Eye (tissue), 1 donor: Measurements from ENCODE around the gene P2RX4.
"Not testable (repeated sequence)": the region's sequence is repeated elsewhere in the genome, so short reads cannot be mapped to it uniquely, and the experiment has no call there.

ENCODE experiments used
- DNase-seq: peaks from one replicate; pipeline ENCODE4 v3.0.0-alpha.2; 2015

The P2RX4 gene

GRCh38 chr12:121223292-121224285 lies 13.7 kb downstream of the P2RX4 start:
- DNase-seq = no peak

- no peak for DNase-seq
These were observed 14.7 kb downstream of the P2RX4 start for GRCh38 chr12:121224591-121224990.

GRCh38 chr12:121226399-121226798 lies 16.5 kb downstream of the P2RX4 start:
- DNase-seq = no peak

- DNase-seq = not testable (repeated sequence)
These were observed 16.9 kb downstream of the P2RX4 start for GRCh38 chr12:121226871-121227270.

GRCh38 chr12:121227294-121227693 lies 17.4 kb downstream of the P2RX4 start:
- DNase-seq = no peak

GRCh38 chr12:121228919-121229665 lies 19.2 kb downstream of the P2RX4 start:
- no peak for DNase-seq

GRCh38 chr12:121229826-121230537 lies 20.1 kb downstream of the P2RX4 start:
- DNase-seq = peak; percentile 90

GRCh38 chr12:121230538-121230907 lies 20.6 kb downstream of the P2RX4 start:
- DNase-seq = no peak

GRCh38 chr12:121232163-121232562 lies 22.2 kb downstream of the P2RX4 start:
- DNase-seq = no peak

- no peak for DNase-seq
These were observed 23.2 kb downstream of the P2RX4 start for GRCh38 chr12:121232977-121233627.

GRCh38 chr12:121233628-121234020 lies 23.7 kb downstream of the P2RX4 start:
- DNase-seq = no peak

GRCh38 chr12:121236776-121237175 lies 26.8 kb downstream of the P2RX4 start:
- DNase-seq = no peak

- DNase-seq = no peak
These were observed 27.5 kb downstream of the P2RX4 start for GRCh38 chr12:121237415-121237814.

- DNase-seq = no peak
These were observed 28.2 kb downstream of the P2RX4 start for GRCh38 chr12:121238086-121238485.

- peak; percentile 14 for DNase-seq
These were observed 28.8 kb downstream of the P2RX4 start for GRCh38 chr12:121238604-121239350.

- DNase-seq = peak; percentile 24
These were observed 29.6 kb downstream of the P2RX4 start for GRCh38 chr12:121239351-121240061.

GRCh38 chr12:121240062-121240420 lies 30.1 kb downstream of the P2RX4 start:
- no peak for DNase-seq

- peak; percentile 63 for DNase-seq
These were observed 30.7 kb downstream of the P2RX4 start for GRCh38 chr12:121240484-121241101.

GRCh38 chr12:121241156-121241970 lies 31.4 kb downstream of the P2RX4 start:
- DNase-seq = peak; percentile 30

- DNase-seq = no peak
These were observed 35.1 kb downstream of the P2RX4 start for GRCh38 chr12:121245031-121245430.
